ENCODE data around the gene ADGRF3.
"Not testable (repeated sequence)": the region's sequence is repeated elsewhere in the genome, so short reads cannot be mapped to it uniquely, and the experiment has no call there.

The ADGRF3 gene

DNA sequence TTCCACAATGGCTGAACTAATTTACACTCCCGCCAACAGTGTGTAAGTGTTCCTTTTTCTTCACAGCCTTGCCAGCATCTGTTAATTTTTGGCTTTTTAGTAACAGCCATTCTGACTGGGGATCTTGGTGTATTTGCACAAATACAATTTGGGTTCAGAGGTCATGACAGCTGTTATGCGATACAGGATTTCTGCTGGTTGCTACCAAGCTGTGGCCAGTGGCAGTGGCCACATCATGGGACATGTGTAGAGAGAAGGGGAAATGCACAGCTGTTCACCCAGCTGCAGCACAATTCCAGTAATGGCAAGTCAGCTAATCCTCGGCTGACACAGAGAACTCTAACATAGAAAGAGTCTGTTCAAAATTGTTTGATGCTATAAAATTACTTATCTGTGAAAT, 21.7 kb downstream of the ADGRF3 start:
- Histone ChIP-seq H3K27ac (ENCODE audit: insufficient read depth, low read length, poor library complexity, severe bottlenecking) (no peak overlapping the region), H3K27me3 (replicated peaks; ENCODE audit: control insufficient read depth, insufficient read depth, low read length, poor library complexity, severe bottlenecking) (no peaks in the 10 kb centered on the region), H3K4me1 (ENCODE audit: control insufficient read depth, insufficient read depth, low read length, poor library complexity, severe bottlenecking) (no peaks in the 10 kb centered on the region), H3K9me3 (ENCODE audit: control insufficient read depth, low read length) (no peaks in the 10 kb centered on the region), H3K36me3 (ENCODE audit: control insufficient read depth, insufficient read depth, low read length) (no peaks in the 10 kb centered on the region), H3K4me3 (ENCODE audit: insufficient read depth, low read depth, low read length, poor library complexity, severe bottlenecking) (no peak overlapping the region)
- DNase-seq, result no peak

DNA sequence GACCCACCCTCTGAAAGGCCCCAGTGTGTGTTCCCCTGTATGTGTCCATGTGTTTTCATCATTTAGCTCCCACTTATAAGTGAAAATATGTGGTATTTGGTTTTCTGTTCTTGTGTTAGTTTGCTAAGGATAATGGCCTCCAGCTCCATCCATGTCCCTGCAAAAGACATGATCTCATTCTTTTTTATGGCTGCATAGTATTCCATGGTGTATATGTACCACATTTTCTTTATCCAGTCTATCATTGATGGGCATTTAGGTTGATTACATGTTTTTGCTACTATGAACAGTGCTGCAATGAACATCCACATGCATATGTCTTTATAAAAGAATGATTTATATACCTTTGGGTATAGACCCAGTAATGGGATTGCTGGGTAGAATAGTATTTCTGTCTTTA, 22.1 kb downstream of the ADGRF3 start:
- H3K9me3 ChIP-seq (ENCODE audit: control insufficient read depth, low read length); H3K27me3 ChIP-seq (replicated peaks; ENCODE audit: control insufficient read depth, insufficient read depth, low read length, poor library complexity, severe bottlenecking); H3K36me3 ChIP-seq (ENCODE audit: control insufficient read depth, insufficient read depth, low read length); H3K27ac ChIP-seq (ENCODE audit: insufficient read depth, low read length, poor library complexity, severe bottlenecking); H3K4me3 ChIP-seq (ENCODE audit: insufficient read depth, low read depth, low read length, poor library complexity, severe bottlenecking); H3K4me1 ChIP-seq (ENCODE audit: control insufficient read depth, insufficient read depth, low read length, poor library complexity, severe bottlenecking); DNase-seq: not testable (repeated sequence)

- no peak overlapping the region for H3K4me3 ChIP-seq (ENCODE audit: insufficient read depth, low read depth, low read length, poor library complexity, severe bottlenecking)
- H3K4me1 ChIP-seq (ENCODE audit: control insufficient read depth, insufficient read depth, low read length, poor library complexity, severe bottlenecking), result no peaks in the 10 kb centered on the region
- DNase-seq, result no peak
- H3K9me3 ChIP-seq (ENCODE audit: control insufficient read depth, low read length), result no peaks in the 10 kb centered on the region
- no peaks in the 10 kb centered on the region for H3K36me3 ChIP-seq (ENCODE audit: control insufficient read depth, insufficient read depth, low read length)
- no peaks in the 10 kb centered on the region for H3K27me3 ChIP-seq (replicated peaks; ENCODE audit: control insufficient read depth, insufficient read depth, low read length, poor library complexity, severe bottlenecking)
- no peak overlapping the region for H3K27ac ChIP-seq (ENCODE audit: insufficient read depth, low read length, poor library complexity, severe bottlenecking)
Measured at GRCh38 chr2:26318950-26319349, 27.6 kb downstream of the ADGRF3 start.

GRCh38 chr2:26317377-26318105, 29.0 kb downstream of the ADGRF3 start:
- DNase-seq, result no peak
- Histone ChIP-seq H3K9me3 (ENCODE audit: control insufficient read depth, low read length) (no peaks in the 10 kb centered on the region), H3K27me3 (replicated peaks; ENCODE audit: control insufficient read depth, insufficient read depth, low read length, poor library complexity, severe bottlenecking) (no peaks in the 10 kb centered on the region)

GRCh38 chr2:26316845-26317244, 29.7 kb downstream of the ADGRF3 start:
- Histone ChIP-seq H3K27me3 (replicated peaks; ENCODE audit: control insufficient read depth, insufficient read depth, low read length, poor library complexity, severe bottlenecking) (no peaks in the 10 kb centered on the region), H3K4me1 (ENCODE audit: control insufficient read depth, insufficient read depth, low read length, poor library complexity, severe bottlenecking) (no peaks in the 10 kb centered on the region), H3K36me3 (ENCODE audit: control insufficient read depth, insufficient read depth, low read length) (no peaks in the 10 kb centered on the region), H3K4me3 (ENCODE audit: insufficient read depth, low read depth, low read length, poor library complexity, severe bottlenecking) (no peak overlapping the region), H3K9me3 (ENCODE audit: control insufficient read depth, low read length) (no peaks in the 10 kb centered on the region), H3K27ac (ENCODE audit: insufficient read depth, low read length, poor library complexity, severe bottlenecking) (no peak overlapping the region)
- DNase-seq, result no peak

More at GRCh38 chr2:26317377-26318105, 29.0 kb downstream of the ADGRF3 start:
- Histone ChIP-seq H3K36me3 (ENCODE audit: control insufficient read depth, insufficient read depth, low read length) (no peaks in the 10 kb centered on the region), H3K4me3 (ENCODE audit: insufficient read depth, low read depth, low read length, poor library complexity, severe bottlenecking) (no peak overlapping the region), H3K27ac (ENCODE audit: insufficient read depth, low read length, poor library complexity, severe bottlenecking) (no peak overlapping the region), H3K4me1 (ENCODE audit: control insufficient read depth, insufficient read depth, low read length, poor library complexity, severe bottlenecking) (no peaks in the 10 kb centered on the region)

DNA sequence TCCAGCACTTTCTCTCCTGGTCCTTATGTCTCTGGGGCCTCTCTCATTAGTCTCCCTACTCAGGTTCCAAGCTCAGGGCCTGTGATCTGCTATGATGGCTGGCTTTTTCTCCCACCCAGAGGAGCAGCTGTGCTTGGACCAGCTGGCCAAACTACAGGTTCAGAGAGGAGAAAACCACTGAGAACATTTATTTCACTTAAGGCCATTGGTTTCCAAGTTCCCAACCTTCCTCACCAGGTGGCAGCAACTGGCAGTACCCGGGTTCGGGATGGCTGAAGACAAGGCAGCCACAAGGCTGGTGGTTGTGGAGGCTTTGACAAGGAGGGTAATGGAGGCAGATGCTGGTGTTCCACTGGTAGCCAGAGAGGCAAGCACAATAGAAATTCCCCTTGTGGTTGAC, 30.5 kb downstream of the ADGRF3 start:
- Histone ChIP-seq H3K36me3 (ENCODE audit: control insufficient read depth, insufficient read depth, low read length) (no peaks in the 10 kb centered on the region), H3K27me3 (replicated peaks; ENCODE audit: control insufficient read depth, insufficient read depth, low read length, poor library complexity, severe bottlenecking) (no peaks in the 10 kb centered on the region), H3K27ac (ENCODE audit: insufficient read depth, low read length, poor library complexity, severe bottlenecking) (no peak overlapping the region), H3K4me3 (ENCODE audit: insufficient read depth, low read depth, low read length, poor library complexity, severe bottlenecking) (no peak overlapping the region), H3K4me1 (ENCODE audit: control insufficient read depth, insufficient read depth, low read length, poor library complexity, severe bottlenecking) (no peaks in the 10 kb centered on the region), H3K9me3 (ENCODE audit: control insufficient read depth, low read length) (no peaks in the 10 kb centered on the region)
- DNase-seq, result no peak

DNA sequence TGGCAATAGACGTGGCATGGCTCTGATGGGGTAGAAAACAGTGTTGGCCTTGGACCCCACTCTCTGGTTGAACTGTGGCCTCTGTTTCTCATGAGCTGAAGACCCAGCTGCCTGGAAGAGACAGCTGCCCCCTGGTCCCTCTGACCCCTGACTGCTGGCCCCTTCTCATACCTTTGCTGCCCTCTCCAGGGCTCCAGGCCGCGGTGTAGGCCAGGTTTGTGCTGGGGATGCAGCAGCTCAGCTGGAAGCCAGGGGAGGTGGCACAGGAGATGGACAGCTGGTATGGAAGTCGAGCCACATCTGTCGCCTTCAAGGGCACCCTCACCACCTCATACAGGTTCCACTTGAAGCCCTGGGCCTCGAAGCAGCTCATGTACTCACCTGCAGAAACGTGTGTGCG, 32.3 kb downstream of the ADGRF3 start:
- H3K27ac ChIP-seq (ENCODE audit: insufficient read depth, low read length, poor library complexity, severe bottlenecking), result no peak overlapping the region
- H3K27me3 ChIP-seq (replicated peaks; ENCODE audit: control insufficient read depth, insufficient read depth, low read length, poor library complexity, severe bottlenecking), result no peaks in the 10 kb centered on the region
- no peak overlapping the region for H3K4me3 ChIP-seq (ENCODE audit: insufficient read depth, low read depth, low read length, poor library complexity, severe bottlenecking)
- H3K4me1 ChIP-seq (ENCODE audit: control insufficient read depth, insufficient read depth, low read length, poor library complexity, severe bottlenecking), result no peaks in the 10 kb centered on the region
- no peaks in the 10 kb centered on the region for H3K36me3 ChIP-seq (ENCODE audit: control insufficient read depth, insufficient read depth, low read length)
- no peak for DNase-seq
- H3K9me3 ChIP-seq (ENCODE audit: control insufficient read depth, low read length), result no peaks in the 10 kb centered on the region

DNA sequence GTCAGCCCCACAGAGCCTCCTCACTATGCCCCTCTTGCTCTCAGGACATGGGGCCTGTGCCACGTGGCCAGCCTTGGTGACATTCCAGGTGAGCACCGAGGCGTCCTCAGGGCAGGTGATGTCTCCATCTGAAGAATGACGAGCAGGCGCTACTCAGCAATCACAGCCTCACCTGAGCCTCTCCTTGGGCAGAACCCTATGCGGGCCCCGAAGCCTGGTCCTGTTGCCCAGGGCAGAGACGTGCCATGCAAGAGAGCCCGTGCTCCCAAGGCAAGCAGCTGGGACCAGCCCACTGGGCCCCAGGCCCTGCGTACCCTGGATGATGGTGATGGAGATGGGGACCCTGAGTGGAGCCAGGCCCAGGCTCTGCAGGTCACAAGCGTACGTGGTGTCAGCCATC, 33.1 kb downstream of the ADGRF3 start:
- Histone ChIP-seq H3K4me3 (ENCODE audit: insufficient read depth, low read depth, low read length, poor library complexity, severe bottlenecking) (no peak overlapping the region), H3K36me3 (ENCODE audit: control insufficient read depth, insufficient read depth, low read length) (no peaks in the 10 kb centered on the region), H3K27ac (ENCODE audit: insufficient read depth, low read length, poor library complexity, severe bottlenecking) (no peak overlapping the region), H3K27me3 (replicated peaks; ENCODE audit: control insufficient read depth, insufficient read depth, low read length, poor library complexity, severe bottlenecking) (no peaks in the 10 kb centered on the region), H3K4me1 (ENCODE audit: control insufficient read depth, insufficient read depth, low read length, poor library complexity, severe bottlenecking) (no peaks in the 10 kb centered on the region), H3K9me3 (ENCODE audit: control insufficient read depth, low read length) (no peaks in the 10 kb centered on the region)
- DNase-seq, result no peak

DNA sequence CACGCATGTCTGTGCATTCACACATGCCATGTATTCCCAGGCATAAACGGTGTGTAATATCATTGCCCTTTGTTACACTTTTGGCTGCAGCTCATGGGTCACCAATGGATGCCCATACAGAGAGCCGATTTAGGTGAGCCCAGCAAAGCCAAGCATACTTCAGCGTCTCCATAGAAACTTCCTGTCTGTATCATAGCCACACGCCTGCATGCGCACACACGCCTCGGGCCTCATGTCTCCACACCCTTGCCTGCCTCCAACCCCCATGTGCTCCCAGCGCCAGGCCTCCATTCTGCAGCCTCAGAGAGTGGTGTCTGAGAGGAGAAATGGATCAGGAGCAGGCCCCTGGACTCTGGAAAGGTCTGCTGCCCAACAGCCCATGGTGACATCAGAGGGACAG, 34.1 kb downstream of the ADGRF3 start:
- Histone ChIP-seq H3K27me3 (replicated peaks; ENCODE audit: control insufficient read depth, insufficient read depth, low read length, poor library complexity, severe bottlenecking) (no peaks in the 10 kb centered on the region), H3K9me3 (ENCODE audit: control insufficient read depth, low read length) (no peaks in the 10 kb centered on the region), H3K4me3 (ENCODE audit: insufficient read depth, low read depth, low read length, poor library complexity, severe bottlenecking) (no peak overlapping the region), H3K36me3 (ENCODE audit: control insufficient read depth, insufficient read depth, low read length) (no peaks in the 10 kb centered on the region), H3K4me1 (ENCODE audit: control insufficient read depth, insufficient read depth, low read length, poor library complexity, severe bottlenecking) (no peaks in the 10 kb centered on the region), H3K27ac (ENCODE audit: insufficient read depth, low read length, poor library complexity, severe bottlenecking) (no peak overlapping the region)
- no peak for DNase-seq

GRCh38 chr2:26309921-26310320, 36.7 kb downstream of the ADGRF3 start:
- Histone ChIP-seq H3K4me3 (ENCODE audit: insufficient read depth, low read depth, low read length, poor library complexity, severe bottlenecking) (no peak overlapping the region), H3K27ac (ENCODE audit: insufficient read depth, low read length, poor library complexity, severe bottlenecking) (no peak overlapping the region), H3K9me3 (ENCODE audit: control insufficient read depth, low read length) (no peaks in the 10 kb centered on the region), H3K36me3 (ENCODE audit: control insufficient read depth, insufficient read depth, low read length) (no peaks in the 10 kb centered on the region), H3K4me1 (ENCODE audit: control insufficient read depth, insufficient read depth, low read length, poor library complexity, severe bottlenecking) (no peaks in the 10 kb centered on the region), H3K27me3 (replicated peaks; ENCODE audit: control insufficient read depth, insufficient read depth, low read length, poor library complexity, severe bottlenecking) (no peaks in the 10 kb centered on the region)
- no peak for DNase-seq

Measured in effector memory CD4-positive, alpha-beta T cell (primary cell).